Fibroblast of lung (primary cell): ENCODE data around the gene ESF1.

Experiments
- CTCF ChIP-seq, 2 donors: IDR thresholded peaks in 1 of 2; conservative IDR thresholded peaks in 1 of 2; 1 replicate in 1 of 2; 2 replicates in 1 of 2; pipeline ENCODE4 v1.5.1; 2011 to 2012; ENCODE audit warnings: low read length in 2 of 2, control low read depth in 1 of 2, inconsistent platforms in 1 of 2, low read depth in 1 of 2, mild to moderate bottlenecking in 1 of 2
- EZH2 ChIP-seq: IDR thresholded peaks from 2 replicates; pipeline ENCODE4 v1.5.1; 2012; ENCODE audit warnings: low read length, control low read depth, mild to moderate bottlenecking; ENCODE audit errors: missing control alignments

DNA sequence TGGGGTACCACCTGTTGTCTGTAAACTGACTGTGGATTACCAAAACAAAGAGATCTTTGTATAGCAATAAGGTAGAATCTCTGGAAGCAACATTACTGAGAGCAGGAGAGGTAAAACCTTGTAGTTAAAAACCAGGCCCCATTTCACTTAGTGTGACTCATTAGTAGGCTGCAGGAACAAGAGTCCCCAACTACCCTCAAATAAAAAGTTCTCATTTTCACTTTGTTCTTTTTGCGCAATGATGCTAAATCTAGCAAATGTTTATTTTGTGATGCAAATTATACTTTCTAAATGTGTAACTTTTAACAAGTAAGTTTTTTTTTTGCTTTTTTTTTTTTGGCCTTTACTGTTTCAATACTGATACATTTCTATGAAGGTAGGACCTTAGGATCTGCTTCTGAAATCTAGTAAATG is 67.1 kb downstream of the ESF1 start:
- TF ChIP-seq CTCF (conservative IDR thresholded peaks at IDR 0.05 in 1 of 2, IDR thresholded peaks at IDR 0.05 in 1 of 2; ENCODE audit: low read depth in 1 of 2, low read length in 2 of 2) (no peak), EZH2 (no peak)
